ENCODE results near the gene CPLANE2.

DNA sequence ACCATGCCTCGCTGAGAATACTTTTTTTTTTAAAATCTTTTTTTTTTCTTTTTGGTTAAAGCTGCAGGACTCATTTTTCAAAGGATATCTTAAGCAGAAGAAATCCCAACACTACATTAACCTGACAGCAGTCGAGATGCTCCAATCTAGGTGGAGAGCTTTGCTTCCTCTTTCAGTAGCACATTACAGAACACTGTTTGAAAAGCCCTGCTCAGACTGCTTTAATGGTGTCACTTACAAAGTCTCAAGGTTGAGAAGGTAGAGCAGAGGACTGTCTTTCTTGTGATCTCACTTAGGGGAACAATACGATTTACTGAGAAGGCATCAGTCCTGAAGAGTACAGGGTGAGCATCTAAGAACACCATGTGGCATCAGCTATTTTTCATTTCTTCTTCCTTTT, 21.0 kb upstream of the CPLANE2 start:
- TF ChIP-seq, protein P1, sequence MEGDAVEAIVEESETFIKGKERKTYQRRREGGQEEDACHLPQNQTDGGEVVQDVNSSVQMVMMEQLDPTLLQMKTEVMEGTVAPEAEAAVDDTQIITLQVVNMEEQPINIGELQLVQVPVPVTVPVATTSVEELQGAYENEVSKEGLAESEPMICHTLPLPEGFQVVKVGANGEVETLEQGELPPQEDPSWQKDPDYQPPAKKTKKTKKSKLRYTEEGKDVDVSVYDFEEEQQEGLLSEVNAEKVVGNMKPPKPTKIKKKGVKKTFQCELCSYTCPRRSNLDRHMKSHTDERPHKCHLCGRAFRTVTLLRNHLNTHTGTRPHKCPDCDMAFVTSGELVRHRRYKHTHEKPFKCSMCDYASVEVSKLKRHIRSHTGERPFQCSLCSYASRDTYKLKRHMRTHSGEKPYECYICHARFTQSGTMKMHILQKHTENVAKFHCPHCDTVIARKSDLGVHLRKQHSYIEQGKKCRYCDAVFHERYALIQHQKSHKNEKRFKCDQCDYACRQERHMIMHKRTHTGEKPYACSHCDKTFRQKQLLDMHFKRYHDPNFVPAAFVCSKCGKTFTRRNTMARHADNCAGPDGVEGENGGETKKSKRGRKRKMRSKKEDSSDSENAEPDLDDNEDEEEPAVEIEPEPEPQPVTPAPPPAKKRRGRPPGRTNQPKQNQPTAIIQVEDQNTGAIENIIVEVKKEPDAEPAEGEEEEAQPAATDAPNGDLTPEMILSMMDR (IDR thresholded peaks at IDR 0.05): no peak
- TF ChIP-seq EP300 (IDR thresholded peaks at IDR 0.05): no peak

Measured in upper lobe of left lung (tissue), 4 donors.